ENCODE data around the gene GSG1L. TPM values are rescaled to one million over a fixed set of nuclear protein-coding genes. Genes with fewer than 3 reads are reported as not detected.

Gene GSG1L
- total and polyA plus RNA-seq, 4 donors, result 0.14 to 1.3 (median 0.24) TPM

GRCh38 chr16:27786923-27787625 lies 276.4 kb downstream of the GSG1L start:
- Histone ChIP-seq H3K9ac (ENCODE audit: insufficient read depth in 1 of 2, low read length in 2 of 2) (no peak overlapping the region), H3K27me3 (ENCODE audit: control insufficient read depth in 3 of 3, insufficient read depth in 3 of 3, low read length in 2 of 3) (no peaks in the 10 kb centered on the region), H3K4me1 (ENCODE audit: control insufficient read depth in 5 of 5, insufficient read depth in 5 of 5, low read length in 5 of 5) (peaks cover 0 to 3% (median 0%) of the 10 kb centered on the region in 5 donors), H3K4me3 (no peak overlapping the region), H3K9me3 (ENCODE audit: control insufficient read depth in 4 of 4, insufficient read depth in 3 of 4, low read length in 3 of 4) (no peaks in the 10 kb centered on the region), H3K36me3 (ENCODE audit: control insufficient read depth in 4 of 4, insufficient read depth in 4 of 4, low read length in 4 of 4) (no peaks in the 10 kb centered on the region), H3K27ac (ENCODE audit: low read depth in 1 of 2, low read length in 1 of 2) (no peak overlapping the region)
- ATAC-seq (ENCODE audit: insufficient read depth, low FRiP score) (no peak), DNase-seq (no peak)
- TF ChIP-seq CTCF (IDR thresholded peaks at IDR 0.05; ENCODE audit: control extremely low read depth, extremely low read depth), result no peak
- WGBS, 2 donors, result 85 to 87% methylated on average over 19 of the region's 19 CpGs

- ATAC-seq (ENCODE audit: insufficient read depth, low FRiP score) (no peak), DNase-seq (no peak)
- Histone ChIP-seq H3K27me3 (ENCODE audit: control insufficient read depth in 3 of 3, insufficient read depth in 3 of 3, low read length in 2 of 3) (no peaks in the 10 kb centered on the region), H3K4me1 (ENCODE audit: control insufficient read depth in 5 of 5, insufficient read depth in 5 of 5, low read length in 5 of 5) (peaks cover 0 to 3% (median 0%) of the 10 kb centered on the region in 5 donors), H3K27ac (ENCODE audit: low read depth in 1 of 2, low read length in 1 of 2) (no peak overlapping the region), H3K9me3 (ENCODE audit: control insufficient read depth in 4 of 4, insufficient read depth in 3 of 4, low read length in 3 of 4) (no peaks in the 10 kb centered on the region), H3K9ac (ENCODE audit: insufficient read depth in 1 of 2, low read length in 2 of 2) (no peak overlapping the region), H3K36me3 (ENCODE audit: control insufficient read depth in 4 of 4, insufficient read depth in 4 of 4, low read length in 4 of 4) (no peaks in the 10 kb centered on the region), H3K4me3 (no peak overlapping the region)
- 79 to 84% methylated on average over 16 of the region's 16 CpGs for WGBS, 2 donors
- TF ChIP-seq CTCF (IDR thresholded peaks at IDR 0.05; ENCODE audit: control extremely low read depth, extremely low read depth), result no peak
These were observed 277.1 kb downstream of the GSG1L start for GRCh38 chr16:27786221-27786922.

- TF ChIP-seq CTCF (IDR thresholded peaks at IDR 0.05; ENCODE audit: control extremely low read depth, extremely low read depth), result no peak
These were observed 278.2 kb downstream of the GSG1L start for GRCh38 chr16:27785307-27785678.

More at GRCh38 chr16:27785307-27785678, 278.2 kb downstream of the GSG1L start:
- Histone ChIP-seq H3K36me3 (ENCODE audit: control insufficient read depth in 4 of 4, insufficient read depth in 4 of 4, low read length in 4 of 4) (no peaks in the 10 kb centered on the region), H3K4me1 (ENCODE audit: control insufficient read depth in 5 of 5, insufficient read depth in 5 of 5, low read length in 5 of 5) (peaks cover 0 to 9% (median 0%) of the 10 kb centered on the region in 5 donors), H3K4me3 (no peak overlapping the region), H3K27ac (ENCODE audit: low read depth in 1 of 2, low read length in 1 of 2) (no peak overlapping the region), H3K9ac (ENCODE audit: insufficient read depth in 1 of 2, low read length in 2 of 2) (no peak overlapping the region), H3K27me3 (ENCODE audit: control insufficient read depth in 3 of 3, insufficient read depth in 3 of 3, low read length in 2 of 3) (no peaks in the 10 kb centered on the region), H3K9me3 (ENCODE audit: control insufficient read depth in 4 of 4, insufficient read depth in 3 of 4, low read length in 3 of 4) (no peaks in the 10 kb centered on the region)
- no peak for DNase-seq
- 86 to 90% methylated on average over 7 of the region's 7 CpGs for WGBS, 2 donors
- no peak for ATAC-seq (ENCODE audit: insufficient read depth, low FRiP score)
